SJCRH30 (cell line): ENCODE results near the gene PPARGC1A. TPM values are rescaled to one million over a fixed set of nuclear protein-coding genes. Genes with fewer than 3 reads are reported as not detected.

Experiments used
- DNase-seq, 2 experiments: peaks; one replicate each; pipeline ENCODE4 v3.0.0-alpha.2; 2015 to 2020
- H3K27ac ChIP-seq: fragments of 250-450 bp; sonication (Bioruptor Pico); 2 replicates; pipeline ENCODE4 v1.5.1; 2020; ENCODE audit warnings: mild to moderate bottlenecking, moderate library complexity
- H3K27me3 ChIP-seq: fragments of 250-450 bp; sonication (Bioruptor Pico); 2 replicates; pipeline ENCODE4 v1.5.1; 2020; ENCODE audit warnings: mild to moderate bottlenecking, moderate library complexity
- H3K36me3 ChIP-seq: fragments of 250-450 bp; sonication (Bioruptor Pico); 2 replicates; pipeline ENCODE4 v1.5.1; 2020; ENCODE audit warnings: mild to moderate bottlenecking, moderate library complexity
- H3K4me1 ChIP-seq: fragments of 250-450 bp; sonication (Bioruptor Pico); 2 replicates; pipeline ENCODE4 v1.5.1; 2020; ENCODE audit warnings: mild to moderate bottlenecking, moderate library complexity
- H3K4me3 ChIP-seq: fragments of 250-450 bp; sonication (Bioruptor Pico); 2 replicates; pipeline ENCODE4 v1.5.1; 2020; ENCODE audit warnings: mild to moderate bottlenecking, moderate library complexity
- H3K9me3 ChIP-seq: fragments of 250-450 bp; sonication (Bioruptor Pico); replicated peaks from 2 replicates; pipeline ENCODE4 v1.5.1; 2020; ENCODE audit warnings: mild to moderate bottlenecking, moderate library complexity
- total RNA-seq: library from RNA; depleted of rRNA; stranded (reverse); fragments of >200 nt; shearing (Covaris generic); gene quantifications from 2 replicates; pipeline ENCODE4 v1.2.3, GENCODE V29; 2014; rRNA removed

The PPARGC1A gene, protein sequence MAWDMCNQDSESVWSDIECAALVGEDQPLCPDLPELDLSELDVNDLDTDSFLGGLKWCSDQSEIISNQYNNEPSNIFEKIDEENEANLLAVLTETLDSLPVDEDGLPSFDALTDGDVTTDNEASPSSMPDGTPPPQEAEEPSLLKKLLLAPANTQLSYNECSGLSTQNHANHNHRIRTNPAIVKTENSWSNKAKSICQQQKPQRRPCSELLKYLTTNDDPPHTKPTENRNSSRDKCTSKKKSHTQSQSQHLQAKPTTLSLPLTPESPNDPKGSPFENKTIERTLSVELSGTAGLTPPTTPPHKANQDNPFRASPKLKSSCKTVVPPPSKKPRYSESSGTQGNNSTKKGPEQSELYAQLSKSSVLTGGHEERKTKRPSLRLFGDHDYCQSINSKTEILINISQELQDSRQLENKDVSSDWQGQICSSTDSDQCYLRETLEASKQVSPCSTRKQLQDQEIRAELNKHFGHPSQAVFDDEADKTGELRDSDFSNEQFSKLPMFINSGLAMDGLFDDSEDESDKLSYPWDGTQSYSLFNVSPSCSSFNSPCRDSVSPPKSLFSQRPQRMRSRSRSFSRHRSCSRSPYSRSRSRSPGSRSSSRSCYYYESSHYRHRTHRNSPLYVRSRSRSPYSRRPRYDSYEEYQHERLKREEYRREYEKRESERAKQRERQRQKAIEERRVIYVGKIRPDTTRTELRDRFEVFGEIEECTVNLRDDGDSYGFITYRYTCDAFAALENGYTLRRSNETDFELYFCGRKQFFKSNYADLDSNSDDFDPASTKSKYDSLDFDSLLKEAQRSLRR
- total RNA-seq: 0.12 and 0.15 TPM in 2 replicates

GRCh38 chr4:23889814-23890341, at the start of gene PPARGC1A:
TSS of gene PPARGC1A (minus strand) at chr4:23890047. CDS start at chr4:23889957, 90 bp downstream.
- Histone ChIP-seq H3K27ac (no peak within 1 kb of the TSS), H3K36me3 (no peaks in the 10 kb centered on the region), H3K4me1 (no peaks in the 10 kb centered on the region), H3K9me3 (no peaks in the 10 kb centered on the region), H3K4me3 (peak within 1 kb of the TSS; percentile 33), H3K27me3 (0 out of 2 replicates have a peak, but pooled peaks cover 6% of the 10 kb centered on the region)
- peak in 1 of 2 experiments; percentile 12 for DNase-seq

GRCh38 chr4:23938796-23939195, 48.9 kb upstream of the PPARGC1A start:
- Histone ChIP-seq H3K4me1 (no peaks in the 10 kb centered on the region), H3K27me3 (no peaks in the 10 kb centered on the region), H3K36me3 (no peaks in the 10 kb centered on the region), H3K4me3 (no peak overlapping the region), H3K9me3 (no peaks in the 10 kb centered on the region), H3K27ac (no peak overlapping the region)
- no peak for DNase-seq

GRCh38 chr4:23937173-23937572, 47.3 kb upstream of the PPARGC1A start:
- no peak for DNase-seq
- Histone ChIP-seq H3K27me3 (no peaks in the 10 kb centered on the region), H3K4me3 (no peak overlapping the region)

DNA sequence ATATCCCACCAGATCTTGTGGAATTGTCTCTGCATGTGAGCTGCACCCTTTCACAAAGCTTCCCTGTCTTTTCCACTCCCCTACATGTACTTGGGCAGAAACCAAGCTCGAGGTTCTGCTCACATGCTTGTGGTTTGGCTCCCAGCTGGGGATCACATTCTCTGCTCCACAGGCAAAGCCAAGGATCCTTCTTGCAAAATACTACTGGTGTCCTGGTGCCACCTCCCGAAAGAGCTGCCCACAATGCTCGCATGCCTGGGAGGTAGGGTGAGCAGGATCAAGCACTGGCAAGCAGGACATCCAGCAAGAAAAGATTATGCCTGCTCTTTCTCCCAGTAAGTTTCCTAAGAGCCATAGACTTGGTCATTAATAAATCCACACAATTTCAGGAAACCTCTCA, 45.1 kb upstream of the PPARGC1A start:
- Histone ChIP-seq H3K36me3 (no peaks in the 10 kb centered on the region), H3K4me3 (no peak overlapping the region), H3K27me3 (no peaks in the 10 kb centered on the region), H3K4me1 (no peaks in the 10 kb centered on the region), H3K9me3 (no peaks in the 10 kb centered on the region), H3K27ac (no peak overlapping the region)
- peak; percentile 13 to 27 for DNase-seq

More at GRCh38 chr4:23937173-23937572, 47.3 kb upstream of the PPARGC1A start:
- Histone ChIP-seq H3K36me3 (no peaks in the 10 kb centered on the region), H3K9me3 (no peaks in the 10 kb centered on the region), H3K4me1 (no peaks in the 10 kb centered on the region), H3K27ac (no peak overlapping the region)

DNA sequence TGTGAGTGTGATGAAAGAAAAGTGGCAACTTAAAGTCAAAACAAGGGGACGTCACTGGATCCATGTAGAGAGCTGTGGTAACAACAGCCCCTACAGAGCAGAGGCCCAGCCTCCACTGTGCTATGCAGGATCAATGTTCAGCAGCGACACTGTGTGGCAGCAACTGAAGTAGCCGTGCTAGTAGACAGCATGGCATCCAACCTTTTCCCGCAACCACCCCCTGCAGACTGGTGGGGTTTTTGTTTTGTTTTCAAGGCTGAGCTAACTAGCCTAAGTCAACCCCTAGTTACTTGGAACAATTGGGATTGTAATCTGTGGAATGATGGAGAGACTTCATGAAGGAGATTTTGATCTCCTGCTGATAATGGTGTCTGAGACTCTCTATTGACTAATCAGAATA, 44.4 kb upstream of the PPARGC1A start:
- Histone ChIP-seq H3K4me1 (no peaks in the 10 kb centered on the region), H3K9me3 (no peaks in the 10 kb centered on the region), H3K36me3 (no peaks in the 10 kb centered on the region), H3K27ac (no peak overlapping the region), H3K27me3 (no peaks in the 10 kb centered on the region), H3K4me3 (no peak overlapping the region)
- peak in 1 of 2 experiments; percentile 3 for DNase-seq

DNA sequence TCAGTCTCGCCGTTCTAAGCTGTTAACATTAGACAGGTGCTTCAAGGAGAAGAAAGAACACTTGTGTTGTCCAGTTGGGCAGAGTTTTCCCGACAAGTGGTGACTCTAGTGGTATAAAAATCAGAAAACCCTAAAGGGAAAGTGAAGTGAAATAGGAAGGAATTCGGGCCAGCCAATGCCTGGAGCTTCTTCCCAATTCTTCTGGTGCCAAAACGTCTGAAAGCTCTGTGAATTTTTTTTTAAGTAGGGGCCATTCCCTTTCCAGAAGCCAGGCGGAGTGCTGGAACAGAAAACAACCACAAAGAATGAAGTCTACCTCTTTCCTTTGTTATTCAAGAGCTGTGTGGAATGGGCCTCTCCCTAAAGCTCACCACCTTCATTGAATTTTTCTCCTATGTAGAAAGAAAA, 43.1 kb upstream of the PPARGC1A start:
- Histone ChIP-seq H3K9me3 (0 out of 2 replicates have a peak, but pooled peaks cover 2% of the 10 kb centered on the region), H3K4me1 (no peaks in the 10 kb centered on the region), H3K36me3 (no peaks in the 10 kb centered on the region), H3K27ac (no peak overlapping the region), H3K4me3 (no peak overlapping the region), H3K27me3 (no peaks in the 10 kb centered on the region)
- DNase-seq: peak in 1 of 2 experiments; percentile 19

DNA sequence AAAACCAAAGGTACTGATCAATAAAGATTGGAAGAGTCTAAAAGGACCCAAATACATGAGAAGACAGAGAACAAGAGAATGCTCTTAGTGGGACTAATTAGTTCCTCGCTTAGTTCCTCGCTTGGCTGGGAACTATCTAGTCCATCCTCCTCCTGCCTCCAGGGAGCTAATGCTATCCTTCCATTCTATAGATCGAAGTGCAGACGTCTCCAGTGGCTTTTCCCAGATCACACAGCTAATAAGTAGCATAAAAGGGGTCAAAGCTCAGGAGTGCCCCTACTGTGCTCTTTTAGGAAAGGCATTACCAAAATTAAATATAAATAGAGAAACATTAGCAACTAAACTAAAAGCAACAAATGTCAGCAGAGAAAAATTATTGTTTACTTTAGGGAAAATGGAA, 42.3 kb upstream of the PPARGC1A start:
- no peaks in the 10 kb centered on the region for H3K36me3 ChIP-seq
- H3K27me3 ChIP-seq: no peaks in the 10 kb centered on the region
- no peak overlapping the region for H3K27ac ChIP-seq
- 0 out of 2 replicates have a peak, but pooled peaks cover 2% of the 10 kb centered on the region for H3K9me3 ChIP-seq
- no peak overlapping the region for H3K4me3 ChIP-seq
- H3K4me1 ChIP-seq: no peaks in the 10 kb centered on the region
- no peak for DNase-seq

- no peaks in the 10 kb centered on the region for H3K27me3 ChIP-seq
- H3K4me3 ChIP-seq: no peak overlapping the region
- H3K36me3 ChIP-seq: no peaks in the 10 kb centered on the region
- no peaks in the 10 kb centered on the region for H3K4me1 ChIP-seq
- H3K27ac ChIP-seq: no peak overlapping the region
- no peak for DNase-seq
- 0 out of 2 replicates have a peak, but pooled peaks cover 2% of the 10 kb centered on the region for H3K9me3 ChIP-seq
These were observed 41.6 kb upstream of the PPARGC1A start for GRCh38 chr4:23931489-23931830.

GRCh38 chr4:23930750-23931488, 41.1 kb upstream of the PPARGC1A start:
- Histone ChIP-seq H3K36me3 (no peaks in the 10 kb centered on the region), H3K27me3 (no peaks in the 10 kb centered on the region), H3K4me1 (no peaks in the 10 kb centered on the region), H3K9me3 (0 out of 2 replicates have a peak, but pooled peaks cover 2% of the 10 kb centered on the region), H3K4me3 (no peak overlapping the region), H3K27ac (no peak overlapping the region)
- DNase-seq: peak in 1 of 2 experiments; percentile 9

DNA sequence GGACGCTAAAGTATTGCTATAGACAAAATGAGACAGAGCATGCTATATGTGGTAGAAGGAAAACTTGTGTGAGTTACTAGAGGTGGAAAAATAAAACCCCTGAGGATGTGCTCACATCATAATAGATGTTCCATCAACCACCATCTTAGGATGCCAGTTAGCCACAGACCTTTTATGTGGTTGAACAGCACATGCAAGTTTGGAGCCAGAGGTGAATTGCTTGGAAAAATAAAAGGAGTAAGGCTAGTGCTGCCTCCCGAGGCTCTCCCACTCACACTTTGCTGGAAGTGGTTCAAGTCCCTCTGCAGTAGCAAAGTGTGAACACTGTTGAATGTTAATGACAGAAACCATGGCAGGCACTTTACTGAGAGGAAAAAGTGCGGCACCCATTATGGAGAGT, 39.4 kb upstream of the PPARGC1A start:
- DNase-seq: no peak
- Histone ChIP-seq H3K4me3 (no peak overlapping the region), H3K4me1 (no peaks in the 10 kb centered on the region), H3K9me3 (0 out of 2 replicates have a peak, but pooled peaks cover 2% of the 10 kb centered on the region), H3K36me3 (no peaks in the 10 kb centered on the region), H3K27me3 (no peaks in the 10 kb centered on the region), H3K27ac (no peak overlapping the region)

- Histone ChIP-seq H3K27ac (no peak overlapping the region), H3K4me1 (no peaks in the 10 kb centered on the region), H3K27me3 (no peaks in the 10 kb centered on the region), H3K9me3 (0 out of 2 replicates have a peak, but pooled peaks cover 2% of the 10 kb centered on the region), H3K4me3 (no peak overlapping the region), H3K36me3 (no peaks in the 10 kb centered on the region)
- no peak for DNase-seq
These were observed 34.7 kb upstream of the PPARGC1A start for GRCh38 chr4:23924556-23924955.

DNA sequence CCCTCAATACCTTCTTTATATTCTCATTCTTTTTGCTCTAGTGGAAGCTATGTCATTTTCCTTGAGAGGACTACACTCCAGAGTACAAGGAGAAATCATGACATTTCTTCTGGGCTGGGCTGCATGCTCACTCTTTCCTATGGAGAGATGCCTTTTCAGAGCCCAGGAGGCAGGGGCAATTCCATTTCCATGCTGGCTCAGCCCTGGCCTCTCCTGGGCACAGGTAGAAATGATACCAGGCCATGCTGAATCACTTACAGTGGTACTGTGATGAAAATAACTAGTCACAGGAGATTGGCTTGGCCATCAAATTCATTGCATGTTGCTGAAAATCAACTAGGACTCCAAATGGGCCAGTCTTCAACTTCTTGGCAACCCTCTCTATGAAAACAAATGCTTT, 34.0 kb upstream of the PPARGC1A start:
- Histone ChIP-seq H3K9me3 (0 out of 2 replicates have a peak, but pooled peaks cover 2% of the 10 kb centered on the region), H3K4me3 (no peak overlapping the region), H3K27ac (no peak overlapping the region), H3K27me3 (no peaks in the 10 kb centered on the region), H3K36me3 (no peaks in the 10 kb centered on the region), H3K4me1 (no peaks in the 10 kb centered on the region)
- no peak for DNase-seq

GRCh38 chr4:23923141-23923540, 33.3 kb upstream of the PPARGC1A start:
- Histone ChIP-seq H3K4me3 (no peak overlapping the region), H3K9me3 (0 out of 2 replicates have a peak, but pooled peaks cover under 1% of the 10 kb centered on the region), H3K4me1 (no peaks in the 10 kb centered on the region), H3K36me3 (no peaks in the 10 kb centered on the region), H3K27me3 (no peaks in the 10 kb centered on the region), H3K27ac (no peak overlapping the region)
- no peak for DNase-seq

DNA sequence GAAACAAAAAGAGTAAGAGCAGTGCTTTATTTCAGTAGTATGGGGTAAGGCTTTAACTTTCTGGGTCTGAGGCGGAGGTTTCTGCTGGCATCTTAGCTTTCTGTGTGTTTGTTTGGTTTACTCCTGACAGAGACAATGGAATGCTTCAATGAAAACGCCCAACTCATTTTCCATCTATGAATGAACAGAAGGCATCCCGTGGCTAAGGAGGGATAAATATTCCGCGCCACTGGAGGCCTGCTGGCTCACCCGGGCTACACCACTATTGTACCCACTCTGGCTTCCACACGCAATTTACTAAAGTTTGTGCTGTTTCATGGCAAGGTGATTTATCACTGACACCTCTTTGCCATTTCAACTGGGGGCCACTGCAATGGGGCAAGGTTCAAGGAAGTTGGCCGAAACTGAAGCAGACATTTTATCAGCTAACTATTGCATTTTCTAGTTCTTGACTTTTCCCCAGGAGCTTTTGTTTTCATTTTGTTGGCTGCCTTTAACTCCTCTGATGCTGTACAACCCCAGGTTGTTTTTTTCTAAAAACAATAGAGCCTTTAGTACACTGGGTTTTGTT, 32.8 kb upstream of the PPARGC1A start:
- Histone ChIP-seq H3K27ac (no peak overlapping the region), H3K27me3 (no peaks in the 10 kb centered on the region), H3K9me3 (no peaks in the 10 kb centered on the region), H3K4me3 (no peak overlapping the region), H3K4me1 (no peaks in the 10 kb centered on the region), H3K36me3 (no peaks in the 10 kb centered on the region)
- DNase-seq: no peak
